IgD-negative memory B cell (primary cell): ENCODE measurements around the gene ALG9. TPM values are rescaled to one million over a fixed set of nuclear protein-coding genes. Genes with fewer than 3 reads are reported as not detected.
A peak's percentile ranks its signal among the peaks of the same experiment; 100 is the strongest.

ENCODE experiments used
- H3K27ac Mint-ChIP-seq, 3 donors: one replicate each; pipeline ENCODE4 v1.8.0; 2020 to 2022; ENCODE audit warnings: mild to moderate bottlenecking in 3 of 3, mixed read lengths in 3 of 3, moderate library complexity in 1 of 3
- H3K27me3 Mint-ChIP-seq: one replicate; pipeline ENCODE4 v1.8.0; 2021; ENCODE audit warnings: mixed read lengths
- H3K36me3 Mint-ChIP-seq: one replicate; pipeline ENCODE4 v1.8.0; 2020; ENCODE audit warnings: mild to moderate bottlenecking, mixed read lengths
- H3K4me1 Mint-ChIP-seq, 3 donors: one replicate each; pipeline ENCODE4 v1.8.0; 2020 to 2022; ENCODE audit warnings: mixed read lengths in 3 of 3, mild to moderate bottlenecking in 1 of 3
- H3K4me3 Mint-ChIP-seq, 4 donors: one replicate each; pipeline ENCODE4 v1.8.0; 2020 to 2022; ENCODE audit warnings: mild to moderate bottlenecking in 4 of 4, mixed read lengths in 4 of 4, moderate library complexity in 3 of 4
- H3K9me3 Mint-ChIP-seq, 3 donors: one replicate each; pipeline ENCODE4 v1.8.0; 2020 to 2021; ENCODE audit warnings: mixed read lengths in 3 of 3, mild to moderate bottlenecking in 1 of 3
- polyA plus RNA-seq: library from polyadenylated mRNA; unstranded; fragments of 300-500 nt; fragmentation: Illumina TruSeq; gene quantifications from one replicate; pipeline ENCODE4 v1.2.3, GENCODE V29; 2021

Gene ALG9
- polyA plus RNA-seq, 1 donor from 2014 or later = 13.6 TPM

GRCh38 chr11:111835665-111836064 is 35.7 kb downstream of the ALG9 start:
- H3K9me3 Mint-ChIP-seq = no peaks in the 10 kb centered on the region
- H3K4me1 Mint-ChIP-seq = peaks cover 0 to 1% (median 0%) of the 10 kb centered on the region in 3 donors
- peaks cover 7% of the 10 kb centered on the region for H3K36me3 Mint-ChIP-seq
- H3K27ac Mint-ChIP-seq = no peak overlapping the region
- H3K27me3 Mint-ChIP-seq = no peaks in the 10 kb centered on the region
- no peak overlapping the region for H3K4me3 Mint-ChIP-seq

- Mint-ChIP-seq H3K4me1 (peaks cover 0 to 1% (median 0%) of the 10 kb centered on the region in 3 donors), H3K9me3 (no peaks in the 10 kb centered on the region), H3K36me3 (peaks cover 10% of the 10 kb centered on the region), H3K4me3 (no peak overlapping the region), H3K27ac (no peak overlapping the region), H3K27me3 (no peaks in the 10 kb centered on the region)
These were observed 36.8 kb downstream of the ALG9 start for GRCh38 chr11:111834432-111835163.

GRCh38 chr11:111833524-111833923 is 37.9 kb downstream of the ALG9 start:
- Mint-ChIP-seq H3K27me3 (no peaks in the 10 kb centered on the region), H3K4me1 (peaks cover 0 to 1% (median 0%) of the 10 kb centered on the region in 3 donors), H3K27ac (no peak overlapping the region), H3K4me3 (no peak overlapping the region), H3K36me3 (peaks cover 10% of the 10 kb centered on the region), H3K9me3 (no peaks in the 10 kb centered on the region)

- peaks cover 0 to 3% (median 0%) of the 10 kb centered on the region in 3 donors for H3K4me1 Mint-ChIP-seq
- peak overlapping the region in 1 of 3 donors; percentile 16 for H3K27ac Mint-ChIP-seq
- no peaks in the 10 kb centered on the region for H3K9me3 Mint-ChIP-seq
- H3K4me3 Mint-ChIP-seq = no peak overlapping the region
- no peaks in the 10 kb centered on the region for H3K27me3 Mint-ChIP-seq
- peaks cover 10% of the 10 kb centered on the region for H3K36me3 Mint-ChIP-seq
These were observed 42.0 kb downstream of the ALG9 start for GRCh38 chr11:111829185-111829968.

GRCh38 chr11:111826322-111826950 is 44.9 kb downstream of the ALG9 start:
- Mint-ChIP-seq H3K9me3 (no peaks in the 10 kb centered on the region), H3K36me3 (peaks cover 8% of the 10 kb centered on the region), H3K27ac (no peak overlapping the region), H3K27me3 (no peaks in the 10 kb centered on the region), H3K4me3 (no peak overlapping the region), H3K4me1 (peaks cover 0 to 2% (median 0%) of the 10 kb centered on the region in 3 donors)

GRCh38 chr11:111823629-111824028 is 47.8 kb downstream of the ALG9 start:
- H3K36me3 Mint-ChIP-seq = peaks cover 10% of the 10 kb centered on the region
- peaks cover 0 to 5% (median 0%) of the 10 kb centered on the region in 3 donors for H3K4me1 Mint-ChIP-seq
- no peak overlapping the region for H3K27ac Mint-ChIP-seq
- no peaks in the 10 kb centered on the region for H3K9me3 Mint-ChIP-seq
- H3K4me3 Mint-ChIP-seq = no peak overlapping the region
- H3K27me3 Mint-ChIP-seq = no peaks in the 10 kb centered on the region

GRCh38 chr11:111823131-111823530 is 48.2 kb downstream of the ALG9 start:
- Mint-ChIP-seq H3K4me1 (peaks cover 0 to 5% (median 0%) of the 10 kb centered on the region in 3 donors), H3K9me3 (no peaks in the 10 kb centered on the region), H3K36me3 (peaks cover 10% of the 10 kb centered on the region), H3K27ac (no peak overlapping the region), H3K27me3 (no peaks in the 10 kb centered on the region), H3K4me3 (no peak overlapping the region)

- Mint-ChIP-seq H3K27me3 (no peaks in the 10 kb centered on the region), H3K36me3 (peaks cover 8% of the 10 kb centered on the region), H3K4me3 (no peak overlapping the region), H3K9me3 (no peaks in the 10 kb centered on the region), H3K27ac (no peak overlapping the region), H3K4me1 (peaks cover 0 to 4% (median 0%) of the 10 kb centered on the region in 3 donors)
These were observed 51.5 kb downstream of the ALG9 start for GRCh38 chr11:111819829-111820237.

- Mint-ChIP-seq H3K27ac (no peak overlapping the region), H3K27me3 (no peaks in the 10 kb centered on the region), H3K9me3 (no peaks in the 10 kb centered on the region), H3K36me3 (peaks cover 8% of the 10 kb centered on the region), H3K4me1 (peaks cover 0 to 5% (median 5%) of the 10 kb centered on the region in 3 donors), H3K4me3 (no peak overlapping the region)
These were observed 52.1 kb downstream of the ALG9 start for GRCh38 chr11:111819161-111819828.

GRCh38 chr11:111815489-111815888 is 55.9 kb downstream of the ALG9 start:
- Mint-ChIP-seq H3K4me1 (peaks cover 0 to 10% (median 9%) of the 10 kb centered on the region in 3 donors), H3K36me3 (peaks cover 6% of the 10 kb centered on the region), H3K9me3 (no peaks in the 10 kb centered on the region), H3K4me3 (no peak overlapping the region), H3K27ac (no peak overlapping the region), H3K27me3 (no peaks in the 10 kb centered on the region)

- Mint-ChIP-seq H3K27ac (no peak overlapping the region), H3K9me3 (no peaks in the 10 kb centered on the region), H3K27me3 (no peaks in the 10 kb centered on the region), H3K4me3 (no peak overlapping the region), H3K36me3 (peaks cover 4% of the 10 kb centered on the region), H3K4me1 (peaks cover 0 to 10% (median 9%) of the 10 kb centered on the region in 3 donors)
These were observed 56.6 kb downstream of the ALG9 start for GRCh38 chr11:111814557-111815320.

GRCh38 chr11:111814106-111814505 is 57.3 kb downstream of the ALG9 start:
- H3K4me3 Mint-ChIP-seq = no peak overlapping the region

GRCh38 chr11:111812211-111812610 is 59.2 kb downstream of the ALG9 start:
- Mint-ChIP-seq H3K27me3 (no peaks in the 10 kb centered on the region), H3K27ac (no peak overlapping the region), H3K36me3 (peaks cover 5% of the 10 kb centered on the region), H3K9me3 (no peaks in the 10 kb centered on the region), H3K4me1 (peaks cover 0 to 10% (median 5%) of the 10 kb centered on the region in 3 donors), H3K4me3 (no peak overlapping the region)

More at GRCh38 chr11:111814106-111814505, 57.3 kb downstream of the ALG9 start:
- Mint-ChIP-seq H3K27me3 (no peaks in the 10 kb centered on the region), H3K36me3 (peaks cover 4% of the 10 kb centered on the region), H3K9me3 (no peaks in the 10 kb centered on the region), H3K27ac (no peak overlapping the region), H3K4me1 (peaks cover 0 to 10% (median 9%) of the 10 kb centered on the region in 3 donors)

- Mint-ChIP-seq H3K36me3 (peaks cover 10% of the 10 kb centered on the region), H3K4me3 (no peak overlapping the region), H3K27ac (no peak overlapping the region), H3K4me1 (peaks cover 0 to 10% (median 5%) of the 10 kb centered on the region in 3 donors), H3K27me3 (no peaks in the 10 kb centered on the region), H3K9me3 (no peaks in the 10 kb centered on the region)
These were observed 59.9 kb downstream of the ALG9 start for GRCh38 chr11:111811445-111811844.
